Activated CD4-positive, alpha-beta T cell treated with anti-CD3 and anti-CD28 coated beads for 36 hours (primary cell): ENCODE results near the gene CDK5R1. TPM values are rescaled to one million over a fixed set of nuclear protein-coding genes. Genes with fewer than 3 reads are reported as not detected.

ENCODE experiments used
- ATAC-seq: fragments of 200-7000 bp; cut with Tn5 transposase; one replicate; pipeline ENCODE4 v1.10.0; 2021; ENCODE audit warnings: mild to moderate bottlenecking, moderate library complexity
- CTCF ChIA-PET: fragments of 350-600 bp; sonication (Branson Sonifier 250); formaldehyde crosslinking; loops from one replicate; lab custom pipeline; 2021; ENCODE audit warnings: antibody characterized with exemption; lab: Charles Lee
- POLR2A ChIA-PET: fragments of 350-600 bp; sonication (Branson Sonifier 250); formaldehyde crosslinking; loops from one replicate; lab custom pipeline; 2021; ENCODE audit warnings: antibody characterized with exemption, inconsistent platforms; lab: Charles Lee
- DNase-seq: peaks from one replicate; pipeline ENCODE4 v3.0.0-alpha.2; 2020
- H3K27ac Mint-ChIP-seq: one replicate; pipeline ENCODE4 v1.8.0; 2021; ENCODE audit warnings: mixed read lengths
- H3K27me3 Mint-ChIP-seq: one replicate; pipeline ENCODE4 v1.8.0; 2021; ENCODE audit warnings: mixed read lengths
- H3K36me3 Mint-ChIP-seq: one replicate; pipeline ENCODE4 v1.8.0; 2021; ENCODE audit warnings: low read depth, mixed read lengths
- H3K4me1 Mint-ChIP-seq: one replicate; pipeline ENCODE4 v1.8.0; 2021; ENCODE audit warnings: mixed read lengths
- H3K4me3 Mint-ChIP-seq: one replicate; pipeline ENCODE4 v1.8.0; 2021; ENCODE audit warnings: mild to moderate bottlenecking, moderate library complexity, mixed read lengths
- H3K9me3 Mint-ChIP-seq: one replicate; pipeline ENCODE4 v1.8.0; 2021; ENCODE audit warnings: low read depth, mixed read lengths
- intact Hi-C, 2 experiments: fragments of 100-400 bp; cut with DNase I in 1 of 2; cut with micrococcal nuclease in 1 of 2; formaldehyde crosslinking; loops; one replicate each; pipeline versions ENCODE4 v1.14.2 to v1.15.1; 2022 to 2024; cut with DNase I, micrococcal nuclease
- total RNA-seq, 2 experiments: library from RNA; stranded (reverse); gene quantifications; one replicate each; pipeline ENCODE4 v1.2.3, GENCODE V29; 2021

Gene CDK5R1
- total RNA-seq, 2 experiments from 2014 or later, result 15.3 to 15.4 TPM

- Mint-ChIP-seq H3K36me3 (peaks cover 6% of the 10 kb centered on the region), H3K9me3 (no peaks in the 10 kb centered on the region), H3K4me3 (no peak overlapping the region), H3K27me3 (no peaks in the 10 kb centered on the region), H3K4me1 (peaks cover 34% of the 10 kb centered on the region), H3K27ac (no peak overlapping the region)
- DNase-seq (no peak), ATAC-seq (no peak)
- intact Hi-C loops, result no loop called here
- CTCF ChIA-PET, result interaction anchor here (0.6 to 1.0 kb wide), 2 partner anchors 9 to 340 kb away, joined by 3 to 5 read pairs; no protein-coding TSS in a partner anchor
- POLR2A ChIA-PET, result interaction anchor here (0.6 kb wide), 1 partner anchor 9 kb away, joined by 5 read pairs; no protein-coding TSS in a partner anchor
Observed at GRCh38 chr17:32498391-32498790, 11.6 kb downstream of the CDK5R1 start.

GRCh38 chr17:32502013-32502412, 15.2 kb downstream of the CDK5R1 start:
- CTCF ChIA-PET, result interaction anchor here (1.3 kb wide), 1 partner anchor 13 kb away, joined by 6 read pairs; no protein-coding TSS in a partner anchor
- DNase-seq (peak; percentile 36), ATAC-seq (no peak)
- H3K27me3 Mint-ChIP-seq, result no peaks in the 10 kb centered on the region
- peaks cover 6% of the 10 kb centered on the region for H3K36me3 Mint-ChIP-seq
- POLR2A ChIA-PET, result no interaction called here
- no peak overlapping the region for H3K4me3 Mint-ChIP-seq
- peaks cover 58% of the 10 kb centered on the region for H3K4me1 Mint-ChIP-seq
- H3K9me3 Mint-ChIP-seq, result peaks cover 4% of the 10 kb centered on the region
- H3K27ac Mint-ChIP-seq, result peak overlapping the region; percentile 97
- intact Hi-C loops, result loop anchor here in 1 of 2 experiments (5.0 kb wide), 1 partner anchor 55 kb away; no protein-coding TSS in a partner anchor

DNA sequence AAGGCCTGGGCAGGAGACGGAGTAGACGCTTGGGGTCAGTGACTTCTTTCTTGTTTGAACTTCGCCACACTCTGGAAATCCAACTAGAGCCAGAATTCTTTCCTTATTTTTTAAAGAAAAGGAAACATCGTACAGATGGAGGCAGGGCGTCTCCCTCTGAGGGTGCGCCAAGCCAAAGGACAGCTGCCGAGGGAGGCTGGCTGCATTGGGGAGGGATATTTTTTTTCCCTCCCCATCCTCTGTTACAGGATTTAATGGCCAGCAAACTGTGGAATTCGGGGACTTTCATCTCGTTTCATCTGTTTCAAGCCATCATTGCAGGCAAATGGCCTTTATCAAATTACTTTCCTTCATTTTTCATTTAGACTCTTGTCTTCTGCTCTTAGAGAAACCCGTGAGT, 15.9 kb downstream of the CDK5R1 start:
- intact Hi-C loops, result loop anchor here (1.0 to 5.0 kb wide), 4 partner anchors 15 to 55 kb away; no protein-coding TSS in a partner anchor
- Mint-ChIP-seq H3K27me3 (no peaks in the 10 kb centered on the region), H3K27ac (peak overlapping the region; percentile 97), H3K36me3 (peaks cover 6% of the 10 kb centered on the region), H3K4me1 (peaks cover 65% of the 10 kb centered on the region), H3K9me3 (peaks cover 4% of the 10 kb centered on the region), H3K4me3 (peak overlapping the region; percentile 46)
- POLR2A ChIA-PET, result no interaction called here
- DNase-seq (no peak), ATAC-seq (no peak)
- CTCF ChIA-PET, result no interaction called here

- ChIA-PET POLR2A (interaction anchor here (1.5 kb wide), 1 partner anchor 20 kb away, joined by 19 read pairs; no protein-coding TSS in a partner anchor), CTCF (interaction anchor here (0.7 to 1.3 kb wide), 2 partner anchors 19 to 20 kb away, joined by 4 to 5 read pairs; no protein-coding TSS in a partner anchor)
- ATAC-seq (peak; percentile 93), DNase-seq (peak; percentile 71)
- Mint-ChIP-seq H3K27ac (peak overlapping the region; percentile 97), H3K9me3 (peaks cover 4% of the 10 kb centered on the region), H3K27me3 (no peaks in the 10 kb centered on the region), H3K4me3 (peak overlapping the region; percentile 46), H3K36me3 (peaks cover 6% of the 10 kb centered on the region), H3K4me1 (peaks cover 73% of the 10 kb centered on the region)
- intact Hi-C loops, result loop anchor here (1.0 to 5.0 kb wide), 4 partner anchors 14 to 54 kb away; no protein-coding TSS in a partner anchor
Observed at GRCh38 chr17:32503251-32504165, 16.7 kb downstream of the CDK5R1 start.

DNA sequence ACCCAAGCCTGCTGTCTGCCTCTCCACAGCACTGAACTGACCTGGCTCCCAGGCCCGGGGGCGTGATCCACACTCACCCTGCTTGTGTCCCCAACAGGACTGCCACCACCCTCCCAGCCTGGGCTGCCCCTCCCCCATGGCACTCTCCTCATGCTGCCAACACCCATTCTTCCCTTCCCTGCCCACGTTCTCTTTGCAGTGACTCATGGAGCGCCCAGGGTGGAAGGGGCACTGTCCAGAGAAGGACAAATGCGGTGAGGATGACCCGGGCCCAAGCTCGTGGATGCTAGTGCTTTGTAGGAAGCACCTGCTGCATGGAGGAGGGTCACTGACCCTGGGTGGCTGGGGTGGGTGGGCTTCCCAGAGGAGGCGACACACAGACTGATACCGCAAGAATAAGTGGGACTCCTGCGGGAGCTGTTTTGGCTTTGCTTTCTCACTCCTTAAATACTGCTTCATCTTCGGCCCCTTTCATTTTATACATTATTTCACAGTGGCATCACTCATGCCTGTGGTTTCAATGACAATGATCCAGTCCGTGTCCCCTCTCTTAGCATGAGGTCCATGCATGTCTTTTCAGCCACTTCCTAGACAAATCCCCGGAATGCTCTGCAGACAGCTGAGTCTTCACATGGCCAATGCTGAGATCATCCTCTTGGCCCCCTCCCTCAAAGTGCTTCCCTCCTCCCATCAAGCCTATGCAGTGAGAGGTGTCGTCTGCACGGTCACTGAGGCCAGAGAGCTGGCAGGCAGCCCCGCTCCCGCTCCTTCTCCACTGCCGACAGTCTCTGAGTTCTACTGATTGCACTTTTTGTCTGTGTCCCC, 17.6 kb downstream of the CDK5R1 start:
- Mint-ChIP-seq H3K27ac (peak overlapping the region; percentile 97), H3K9me3 (peaks cover 4% of the 10 kb centered on the region), H3K27me3 (no peaks in the 10 kb centered on the region), H3K4me1 (peaks cover 79% of the 10 kb centered on the region), H3K36me3 (peaks cover 8% of the 10 kb centered on the region), H3K4me3 (peak overlapping the region; percentile 46)
- ATAC-seq (no peak), DNase-seq (peak; percentile 58)
- POLR2A ChIA-PET, result interaction anchor here (1.5 kb wide), 1 partner anchor 19 kb away, joined by 19 read pairs; no protein-coding TSS in a partner anchor
- intact Hi-C loops, result loop anchor here in 1 of 2 experiments (5.0 kb wide), 1 partner anchor 53 kb away; no protein-coding TSS in a partner anchor
- CTCF ChIA-PET, result interaction anchor here (0.7 to 1.3 kb wide), 3 partner anchors 11 to 20 kb away, joined by 3 to 5 read pairs (median 4); no protein-coding TSS in a partner anchor

DNA sequence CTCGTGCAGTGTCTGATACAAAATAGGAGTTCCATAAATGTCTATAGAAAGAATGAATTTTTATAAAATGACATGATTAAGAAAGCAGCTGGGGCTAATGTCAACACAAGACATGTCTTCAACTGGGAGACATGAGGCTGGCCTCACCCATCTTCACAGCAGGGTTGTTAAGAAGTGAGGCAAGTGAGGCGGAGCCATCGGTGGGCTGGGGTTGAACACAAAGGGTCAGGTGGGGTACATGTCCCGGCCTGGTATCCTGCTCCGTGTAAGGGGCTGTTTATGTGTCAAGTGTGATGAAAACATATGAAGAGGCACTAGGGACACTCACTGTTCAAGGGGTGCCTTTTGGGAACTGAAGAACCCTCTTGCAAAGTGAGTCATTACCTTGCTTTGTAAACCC, 22.1 kb downstream of the CDK5R1 start:
- intact Hi-C loops, result no loop called here
- Mint-ChIP-seq H3K4me1 (peaks cover 56% of the 10 kb centered on the region), H3K27ac (peak overlapping the region; percentile 41), H3K4me3 (no peak overlapping the region), H3K27me3 (no peaks in the 10 kb centered on the region), H3K36me3 (peaks cover 1% of the 10 kb centered on the region), H3K9me3 (peaks cover 4% of the 10 kb centered on the region)
- no peak for ATAC-seq
- no peak for DNase-seq
- ChIA-PET POLR2A (interaction anchor here (0.6 kb wide), 1 partner anchor 138 kb away, joined by 4 read pairs; no protein-coding TSS in a partner anchor), CTCF (interaction anchor here (0.8 to 1.1 kb wide), 4 partner anchors 9 to 358 kb away, joined by 3 read pairs; no protein-coding TSS in a partner anchor)

- ATAC-seq (no peak), DNase-seq (no peak)
- intact Hi-C loops, result no loop called here
- peaks cover 4% of the 10 kb centered on the region for H3K9me3 Mint-ChIP-seq
- no peaks in the 10 kb centered on the region for H3K27me3 Mint-ChIP-seq
- H3K4me1 Mint-ChIP-seq, result peaks cover 48% of the 10 kb centered on the region
- ChIA-PET POLR2A (interaction anchor here (0.7 kb wide), 1 partner anchor 13 kb away, joined by 5 read pairs; no protein-coding TSS in a partner anchor), CTCF (no interaction called here)
- H3K36me3 Mint-ChIP-seq, result peaks cover 1% of the 10 kb centered on the region
- H3K27ac Mint-ChIP-seq, result no peak overlapping the region
- no peak overlapping the region for H3K4me3 Mint-ChIP-seq
Observed at GRCh38 chr17:32510466-32510865, 23.7 kb downstream of the CDK5R1 start.

GRCh38 chr17:32512328-32512727, 25.5 kb downstream of the CDK5R1 start:
- DNase-seq (peak; percentile 2), ATAC-seq (no peak)
- POLR2A ChIA-PET, result no interaction called here
- peaks cover 52% of the 10 kb centered on the region for H3K4me1 Mint-ChIP-seq
- H3K4me3 Mint-ChIP-seq, result no peak overlapping the region
- CTCF ChIA-PET, result no interaction called here
- H3K27me3 Mint-ChIP-seq, result no peaks in the 10 kb centered on the region
- H3K27ac Mint-ChIP-seq, result no peak overlapping the region
- no peaks in the 10 kb centered on the region for H3K9me3 Mint-ChIP-seq
- intact Hi-C loops, result no loop called here
- peaks cover 1% of the 10 kb centered on the region for H3K36me3 Mint-ChIP-seq

GRCh38 chr17:32513579-32513978, 26.8 kb downstream of the CDK5R1 start:
- DNase-seq, result no peak
- POLR2A ChIA-PET, result no interaction called here
- Mint-ChIP-seq H3K4me1 (peaks cover 51% of the 10 kb centered on the region), H3K27me3 (no peaks in the 10 kb centered on the region), H3K4me3 (no peak overlapping the region), H3K9me3 (no peaks in the 10 kb centered on the region), H3K27ac (no peak overlapping the region), H3K36me3 (peaks cover 1% of the 10 kb centered on the region)
- intact Hi-C loops, result no loop called here
- CTCF ChIA-PET, result no interaction called here
- ATAC-seq, result no peak

DNA sequence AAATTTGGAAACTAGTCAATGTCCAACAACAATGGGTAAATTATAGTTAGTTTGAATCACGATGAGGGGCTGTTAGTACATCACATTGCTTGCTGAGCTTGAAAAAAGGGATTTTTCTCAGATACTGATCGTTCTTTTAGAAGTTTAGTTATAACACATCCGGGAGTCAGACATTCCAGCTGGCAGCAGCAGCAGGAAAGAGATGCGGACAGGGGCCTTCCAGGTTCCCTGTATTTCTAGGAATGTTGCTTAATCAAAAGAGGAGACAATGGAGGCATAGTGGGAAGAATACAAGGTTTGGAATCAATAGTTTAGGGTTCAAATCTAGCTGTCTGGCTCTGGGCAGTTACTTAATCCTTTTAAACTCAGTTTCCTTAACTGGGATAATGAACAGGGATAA, 27.8 kb downstream of the CDK5R1 start:
- Mint-ChIP-seq H3K27me3 (no peaks in the 10 kb centered on the region), H3K27ac (peak overlapping the region; percentile 7), H3K4me1 (peaks cover 52% of the 10 kb centered on the region), H3K9me3 (no peaks in the 10 kb centered on the region), H3K4me3 (no peak overlapping the region), H3K36me3 (no peaks in the 10 kb centered on the region)
- ChIA-PET POLR2A (no interaction called here), CTCF (no interaction called here)
- DNase-seq (no peak), ATAC-seq (no peak)
- intact Hi-C loops, result loop anchor here in 1 of 2 experiments (5.0 kb wide), 1 partner anchor 1702 kb away; no protein-coding TSS in a partner anchor
